Measurements from ENCODE around the gene ADGRG6.

The ADGRG6 gene

DNA sequence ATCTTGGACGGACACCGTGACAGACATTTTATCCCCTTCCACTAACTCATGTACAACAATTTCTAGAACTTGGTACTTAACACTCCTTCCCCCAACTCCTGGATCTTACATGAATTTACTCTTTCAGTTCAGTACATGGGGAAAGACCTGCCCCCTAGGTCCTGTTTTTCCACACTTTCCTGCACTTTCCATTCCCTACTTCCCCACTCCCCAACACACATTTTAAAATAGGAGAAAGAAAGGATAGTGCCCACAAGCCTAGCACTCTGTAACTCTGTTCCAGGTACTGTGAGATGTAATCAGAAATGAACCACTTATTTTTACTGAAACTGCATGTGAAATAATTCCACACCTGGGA is 1.3 kb downstream of the ADGRG6 start:
- TF ChIP-seq, protein P1, sequence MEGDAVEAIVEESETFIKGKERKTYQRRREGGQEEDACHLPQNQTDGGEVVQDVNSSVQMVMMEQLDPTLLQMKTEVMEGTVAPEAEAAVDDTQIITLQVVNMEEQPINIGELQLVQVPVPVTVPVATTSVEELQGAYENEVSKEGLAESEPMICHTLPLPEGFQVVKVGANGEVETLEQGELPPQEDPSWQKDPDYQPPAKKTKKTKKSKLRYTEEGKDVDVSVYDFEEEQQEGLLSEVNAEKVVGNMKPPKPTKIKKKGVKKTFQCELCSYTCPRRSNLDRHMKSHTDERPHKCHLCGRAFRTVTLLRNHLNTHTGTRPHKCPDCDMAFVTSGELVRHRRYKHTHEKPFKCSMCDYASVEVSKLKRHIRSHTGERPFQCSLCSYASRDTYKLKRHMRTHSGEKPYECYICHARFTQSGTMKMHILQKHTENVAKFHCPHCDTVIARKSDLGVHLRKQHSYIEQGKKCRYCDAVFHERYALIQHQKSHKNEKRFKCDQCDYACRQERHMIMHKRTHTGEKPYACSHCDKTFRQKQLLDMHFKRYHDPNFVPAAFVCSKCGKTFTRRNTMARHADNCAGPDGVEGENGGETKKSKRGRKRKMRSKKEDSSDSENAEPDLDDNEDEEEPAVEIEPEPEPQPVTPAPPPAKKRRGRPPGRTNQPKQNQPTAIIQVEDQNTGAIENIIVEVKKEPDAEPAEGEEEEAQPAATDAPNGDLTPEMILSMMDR (IDR thresholded peaks at IDR 0.05; ENCODE audit: low read length, missing control alignments), result no peak
- H3K4me3 ChIP-seq (replicated peaks; ENCODE audit: low read depth, low read length), result peak overlapping the region; percentile 1
- DNase-seq (ENCODE audit: low read depth), result no peak

DNA sequence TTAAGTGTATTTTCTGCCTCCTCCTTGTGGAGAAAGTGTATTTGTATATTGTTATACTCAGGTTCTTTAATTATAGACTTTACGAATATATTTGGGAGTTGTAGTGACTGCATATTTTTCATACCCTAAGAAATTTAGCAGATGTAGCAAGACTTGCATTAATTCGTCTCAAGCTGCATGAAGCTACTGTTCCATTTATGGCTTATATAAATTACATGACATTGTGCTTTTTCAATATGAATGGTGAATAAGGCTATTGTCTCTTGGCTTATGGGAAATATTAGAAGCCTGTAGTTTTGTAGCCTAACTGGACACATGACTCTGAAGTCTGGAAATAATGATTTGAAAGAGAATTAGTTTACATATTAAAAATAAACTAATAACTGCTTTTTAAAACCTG is 2.4 kb downstream of the ADGRG6 start:
- DNase-seq (ENCODE audit: low read depth), result no peak
- no peak overlapping the region for H3K4me3 ChIP-seq (replicated peaks; ENCODE audit: low read depth, low read length)
- TF ChIP-seq, protein P1 (IDR thresholded peaks at IDR 0.05; ENCODE audit: low read length, missing control alignments), result no peak

DNA sequence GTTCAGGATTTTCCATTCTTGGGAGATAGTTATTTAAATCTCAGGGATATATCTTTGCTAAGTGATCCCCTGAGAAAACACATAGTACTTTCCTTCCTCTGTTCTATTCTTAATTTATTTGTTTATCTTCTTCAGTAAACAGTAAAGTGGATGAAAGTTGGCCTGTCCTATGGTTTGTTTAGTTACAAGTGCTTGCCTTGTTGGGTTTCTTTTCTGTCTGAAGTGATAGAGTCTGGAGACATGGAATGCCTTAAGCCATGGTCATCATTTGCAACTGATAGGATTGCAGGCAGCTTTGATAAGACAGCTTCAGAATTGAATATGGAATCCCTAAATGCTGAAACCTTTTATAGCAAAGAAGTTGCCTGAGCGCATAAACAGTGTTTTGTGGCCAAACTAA is 4.9 kb downstream of the ADGRG6 start:
- TF ChIP-seq, protein P1 (IDR thresholded peaks at IDR 0.05; ENCODE audit: low read length, missing control alignments), result no peak
- no peak overlapping the region for H3K4me3 ChIP-seq (replicated peaks; ENCODE audit: low read depth, low read length)
- DNase-seq (ENCODE audit: low read depth), result no peak

DNA sequence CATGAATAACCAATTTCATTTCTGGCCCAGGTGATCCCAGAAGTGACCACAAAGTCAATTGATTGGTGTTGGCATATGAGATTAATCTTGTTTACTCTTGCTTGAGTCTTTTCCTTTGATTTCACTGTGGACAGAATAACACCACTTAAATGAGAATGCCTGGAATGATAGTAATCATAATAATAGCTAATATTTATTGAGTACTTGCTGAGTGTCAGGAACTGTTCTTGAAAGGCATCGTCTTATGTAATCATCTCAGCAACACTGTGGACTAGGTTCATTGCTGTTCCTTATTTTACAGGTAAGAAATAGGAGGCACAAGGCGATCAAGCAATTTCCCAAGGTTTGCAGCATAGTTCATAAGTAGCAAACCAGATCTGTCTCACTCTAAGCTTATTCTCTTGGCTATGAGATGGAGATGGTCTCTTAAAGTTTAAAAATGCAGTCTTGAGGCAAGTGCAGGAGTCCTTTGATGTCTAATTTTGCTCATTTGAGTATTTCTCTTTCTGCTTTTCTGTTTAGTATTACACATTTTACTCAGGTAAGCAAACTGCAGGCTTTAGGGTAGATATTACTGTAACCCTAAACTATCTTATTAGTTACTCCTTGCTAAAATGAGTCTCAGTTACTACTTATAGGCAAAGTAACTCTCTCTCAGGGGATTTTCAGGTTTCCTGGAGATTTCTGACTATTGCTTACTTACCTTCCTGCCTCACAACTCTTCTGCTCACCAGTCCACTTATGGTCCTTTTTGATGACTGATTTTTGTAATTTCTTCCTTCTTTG is 6.3 kb downstream of the ADGRG6 start:
- no peak for DNase-seq (ENCODE audit: low read depth)
- H3K4me3 ChIP-seq (replicated peaks; ENCODE audit: low read depth, low read length), result no peak overlapping the region
- TF ChIP-seq, protein P1 (IDR thresholded peaks at IDR 0.05; ENCODE audit: low read length, missing control alignments), result no peak

DNA sequence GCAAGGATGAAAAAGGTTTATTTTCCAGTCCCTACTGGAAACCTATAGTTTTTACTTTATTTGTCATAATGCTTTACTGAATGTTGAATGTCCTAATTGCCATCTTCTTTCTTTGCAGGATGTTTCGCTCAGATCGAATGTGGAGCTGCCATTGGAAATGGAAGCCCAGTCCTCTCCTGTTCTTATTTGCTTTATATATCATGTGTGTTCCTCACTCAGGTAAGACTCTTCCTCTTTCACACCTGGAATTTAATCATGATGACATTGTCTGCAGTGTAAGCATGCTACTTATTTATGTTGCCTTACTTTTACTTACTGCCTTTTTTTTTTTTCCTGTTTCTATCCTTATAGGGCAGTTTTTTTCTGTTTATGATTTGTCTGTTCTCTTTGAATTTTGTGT is 7.6 kb downstream of the ADGRG6 start:
- TF ChIP-seq, protein P1 (IDR thresholded peaks at IDR 0.05; ENCODE audit: low read length, missing control alignments), result no peak
- DNase-seq (ENCODE audit: low read depth), result no peak
- H3K4me3 ChIP-seq (replicated peaks; ENCODE audit: low read depth, low read length), result no peak overlapping the region

DNA sequence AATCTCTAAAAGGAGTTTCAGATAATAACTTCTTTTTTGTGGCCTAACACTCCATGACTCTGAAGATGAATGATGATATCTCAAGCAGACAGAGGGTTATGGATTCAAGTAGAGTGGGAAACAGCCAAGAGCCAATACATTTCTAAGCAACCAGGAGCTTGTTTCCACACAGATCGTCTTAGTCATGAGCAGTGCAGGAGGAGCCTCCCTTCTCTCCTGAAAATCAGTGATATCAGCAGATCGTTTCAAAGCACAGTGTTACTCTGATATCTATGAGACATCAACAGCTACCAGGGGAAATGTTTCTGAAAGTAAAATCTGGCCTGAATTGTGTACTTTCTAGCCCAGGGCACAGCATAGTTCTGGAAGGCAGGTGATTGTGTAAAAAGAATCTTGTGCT is 11.5 kb downstream of the ADGRG6 start:
- TF ChIP-seq, protein P1 (IDR thresholded peaks at IDR 0.05; ENCODE audit: low read length, missing control alignments), result no peak
- no peak overlapping the region for H3K4me3 ChIP-seq (replicated peaks; ENCODE audit: low read depth, low read length)
- peak; percentile 70 for DNase-seq (ENCODE audit: low read depth)

DNA sequence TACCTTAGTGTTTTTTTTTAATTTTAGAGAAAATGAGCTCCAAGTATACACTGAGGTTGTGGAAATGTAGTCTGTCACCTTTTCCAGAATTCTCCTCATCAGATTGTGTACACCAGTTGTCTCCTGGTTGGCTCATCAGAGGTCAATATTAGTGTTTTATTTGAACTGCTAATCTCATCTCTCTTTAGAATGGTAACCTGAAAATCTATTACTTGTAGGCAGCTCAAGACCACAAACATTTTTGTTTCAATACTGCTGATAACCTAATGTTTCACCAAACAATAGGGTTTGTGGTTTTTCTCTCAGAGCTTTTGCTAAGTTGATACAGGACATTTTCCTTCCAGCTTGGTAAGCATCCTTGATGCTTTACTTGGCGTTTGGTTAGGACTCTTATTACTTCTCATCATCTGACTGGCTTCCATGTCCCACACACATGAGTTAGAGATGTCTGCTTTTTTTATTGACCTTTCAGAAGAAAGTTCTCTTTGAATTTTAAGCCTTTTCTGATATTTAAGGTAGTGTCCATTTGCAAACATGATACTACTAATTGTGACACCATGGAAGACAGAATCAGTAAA is 15.1 kb downstream of the ADGRG6 start:
- no peak overlapping the region for H3K4me3 ChIP-seq (replicated peaks; ENCODE audit: low read depth, low read length)
- TF ChIP-seq, protein P1 (IDR thresholded peaks at IDR 0.05; ENCODE audit: low read length, missing control alignments), result no peak
- DNase-seq (ENCODE audit: low read depth), result no peak

All from fibroblast of pulmonary artery (primary cell).